ENCODE results near the gene INCENP.
A peak's percentile ranks its signal among the peaks of the same experiment; 100 is the strongest.
"Not testable (repeated sequence)": the region's sequence is repeated elsewhere in the genome, so short reads cannot be mapped to it uniquely, and the experiment has no call there.

Gene INCENP

GRCh38 chr11:62123669-62124185, at the start of gene INCENP:
TSS of gene INCENP (plus strand) at chr11:62124011. CDS start at chr11:62128162, 4,151 bp downstream.
- no CpG with 5 or more reads among the region's 39 CpGs for WGBS (ENCODE audit: insufficient coverage, insufficient read length)
- no peaks in the 10 kb centered on the region for H3K9me3 ChIP-seq (ENCODE audit: control insufficient read depth, insufficient read depth, low read length)
- peaks cover 9% of the 10 kb centered on the region for H3K36me3 ChIP-seq (ENCODE audit: control insufficient read depth, insufficient read depth, low read length)
- peak; percentile 90 for DNase-seq (ENCODE audit: low read depth, low spot score)
- H3K4me3 ChIP-seq (ENCODE audit: low read length) = peak within 1 kb of the TSS; percentile 99
- H3K4me1 ChIP-seq (ENCODE audit: control insufficient read depth, insufficient read depth, low read length) = peaks cover 4% of the 10 kb centered on the region; the same call in 1 of the 2 replicates
- H3K27ac ChIP-seq (ENCODE audit: low read length) = no peak within 1 kb of the TSS
- no peaks in the 10 kb centered on the region for H3K27me3 ChIP-seq (ENCODE audit: control insufficient read depth, insufficient read depth, low read length)

GRCh38 chr11:62075438-62075837, 48.4 kb upstream of the INCENP start:
- no CpG with 5 or more reads among the region's 2 CpGs for WGBS (ENCODE audit: insufficient coverage, insufficient read length)
- H3K4me3 ChIP-seq (ENCODE audit: low read length) = no peak overlapping the region
- H3K27ac ChIP-seq (ENCODE audit: low read length) = no peak overlapping the region
- no peaks in the 10 kb centered on the region for H3K9me3 ChIP-seq (ENCODE audit: control insufficient read depth, insufficient read depth, low read length)
- H3K4me1 ChIP-seq (ENCODE audit: control insufficient read depth, insufficient read depth, low read length) = no peaks in the 10 kb centered on the region
- H3K27me3 ChIP-seq (ENCODE audit: control insufficient read depth, insufficient read depth, low read length) = no peaks in the 10 kb centered on the region
- H3K36me3 ChIP-seq (ENCODE audit: control insufficient read depth, insufficient read depth, low read length) = no peaks in the 10 kb centered on the region
- DNase-seq (ENCODE audit: low read depth, low spot score) = no peak

- no peaks in the 10 kb centered on the region for H3K9me3 ChIP-seq (ENCODE audit: control insufficient read depth, insufficient read depth, low read length)
- H3K27ac ChIP-seq (ENCODE audit: low read length) = no peak overlapping the region
- H3K4me1 ChIP-seq (ENCODE audit: control insufficient read depth, insufficient read depth, low read length) = peaks cover 1% of the 10 kb centered on the region; the same call in 1 of the 2 replicates
- no peaks in the 10 kb centered on the region for H3K27me3 ChIP-seq (ENCODE audit: control insufficient read depth, insufficient read depth, low read length)
- no peak overlapping the region for H3K4me3 ChIP-seq (ENCODE audit: low read length)
- H3K36me3 ChIP-seq (ENCODE audit: control insufficient read depth, insufficient read depth, low read length) = no peaks in the 10 kb centered on the region
- no CpG with 5 or more reads among the region's 3 CpGs for WGBS (ENCODE audit: insufficient coverage, insufficient read length)
- DNase-seq (ENCODE audit: low read depth, low spot score) = no peak
These were observed 46.7 kb upstream of the INCENP start for GRCh38 chr11:62077132-62077531.

GRCh38 chr11:62081378-62082291, 42.2 kb upstream of the INCENP start:
- WGBS (ENCODE audit: insufficient coverage, insufficient read length) = no CpG with 5 or more reads among the region's 16 CpGs
- no peaks in the 10 kb centered on the region for H3K27me3 ChIP-seq (ENCODE audit: control insufficient read depth, insufficient read depth, low read length)
- H3K4me1 ChIP-seq (ENCODE audit: control insufficient read depth, insufficient read depth, low read length) = peaks cover 1% of the 10 kb centered on the region; the same call in 1 of the 2 replicates
- H3K9me3 ChIP-seq (ENCODE audit: control insufficient read depth, insufficient read depth, low read length) = no peaks in the 10 kb centered on the region
- no peaks in the 10 kb centered on the region for H3K36me3 ChIP-seq (ENCODE audit: control insufficient read depth, insufficient read depth, low read length)
- H3K27ac ChIP-seq (ENCODE audit: low read length) = no peak overlapping the region
- H3K4me3 ChIP-seq (ENCODE audit: low read length) = no peak overlapping the region
- DNase-seq (ENCODE audit: low read depth, low spot score) = peak; percentile 33

GRCh38 chr11:62082292-62082657, 41.5 kb upstream of the INCENP start:
- Histone ChIP-seq H3K27ac (ENCODE audit: low read length) (no peak overlapping the region), H3K4me1 (ENCODE audit: control insufficient read depth, insufficient read depth, low read length) (peaks cover 1% of the 10 kb centered on the region; the same call in 1 of the 2 replicates), H3K27me3 (ENCODE audit: control insufficient read depth, insufficient read depth, low read length) (no peaks in the 10 kb centered on the region), H3K4me3 (ENCODE audit: low read length) (no peak overlapping the region), H3K36me3 (ENCODE audit: control insufficient read depth, insufficient read depth, low read length) (no peaks in the 10 kb centered on the region), H3K9me3 (ENCODE audit: control insufficient read depth, insufficient read depth, low read length) (no peaks in the 10 kb centered on the region)
- DNase-seq (ENCODE audit: low read depth, low spot score) = no peak
- WGBS (ENCODE audit: insufficient coverage, insufficient read length) = 100% methylated on average over 2 of the region's 7 CpGs

GRCh38 chr11:62084801-62085200, 39.0 kb upstream of the INCENP start:
- not testable (repeated sequence) for H3K4me1 ChIP-seq (ENCODE audit: control insufficient read depth, insufficient read depth, low read length); DNase-seq (ENCODE audit: low read depth, low spot score); H3K36me3 ChIP-seq (ENCODE audit: control insufficient read depth, insufficient read depth, low read length); H3K27me3 ChIP-seq (ENCODE audit: control insufficient read depth, insufficient read depth, low read length); H3K9me3 ChIP-seq (ENCODE audit: control insufficient read depth, insufficient read depth, low read length); H3K27ac ChIP-seq (ENCODE audit: low read length); H3K4me3 ChIP-seq (ENCODE audit: low read length)
- no CpG with 5 or more reads among the region's 6 CpGs for WGBS (ENCODE audit: insufficient coverage, insufficient read length)

- DNase-seq (ENCODE audit: low read depth, low spot score) = no peak
- Histone ChIP-seq H3K4me1 (ENCODE audit: control insufficient read depth, insufficient read depth, low read length) (no peaks in the 10 kb centered on the region), H3K9me3 (ENCODE audit: control insufficient read depth, insufficient read depth, low read length) (peaks cover 2% of the 10 kb centered on the region), H3K36me3 (ENCODE audit: control insufficient read depth, insufficient read depth, low read length) (no peaks in the 10 kb centered on the region), H3K27ac (ENCODE audit: low read length) (no peak overlapping the region), H3K4me3 (ENCODE audit: low read length) (no peak overlapping the region), H3K27me3 (ENCODE audit: control insufficient read depth, insufficient read depth, low read length) (no peaks in the 10 kb centered on the region)
- WGBS (ENCODE audit: insufficient coverage, insufficient read length) = no CpG with 5 or more reads among the region's 1 CpG
These were observed 36.1 kb upstream of the INCENP start for GRCh38 chr11:62087694-62088093.

GRCh38 chr11:62088331-62088933, 35.4 kb upstream of the INCENP start:
- Histone ChIP-seq H3K4me3 (ENCODE audit: low read length) (no peak overlapping the region), H3K4me1 (ENCODE audit: control insufficient read depth, insufficient read depth, low read length) (no peaks in the 10 kb centered on the region), H3K27ac (ENCODE audit: low read length) (no peak overlapping the region), H3K9me3 (ENCODE audit: control insufficient read depth, insufficient read depth, low read length) (peaks cover 2% of the 10 kb centered on the region), H3K36me3 (ENCODE audit: control insufficient read depth, insufficient read depth, low read length) (no peaks in the 10 kb centered on the region), H3K27me3 (ENCODE audit: control insufficient read depth, insufficient read depth, low read length) (no peaks in the 10 kb centered on the region)
- no peak for DNase-seq (ENCODE audit: low read depth, low spot score)
- no CpG with 5 or more reads among the region's 1 CpG for WGBS (ENCODE audit: insufficient coverage, insufficient read length)

GRCh38 chr11:62103141-62103540, 20.7 kb upstream of the INCENP start:
- H3K27ac ChIP-seq (ENCODE audit: low read length) = no peak overlapping the region
- H3K4me1 ChIP-seq (ENCODE audit: control insufficient read depth, insufficient read depth, low read length) = no peaks in the 10 kb centered on the region
- DNase-seq (ENCODE audit: low read depth, low spot score) = no peak
- no peaks in the 10 kb centered on the region for H3K27me3 ChIP-seq (ENCODE audit: control insufficient read depth, insufficient read depth, low read length)
- no peak overlapping the region for H3K4me3 ChIP-seq (ENCODE audit: low read length)
- H3K9me3 ChIP-seq (ENCODE audit: control insufficient read depth, insufficient read depth, low read length) = no peaks in the 10 kb centered on the region
- no peaks in the 10 kb centered on the region for H3K36me3 ChIP-seq (ENCODE audit: control insufficient read depth, insufficient read depth, low read length)

- DNase-seq (ENCODE audit: low read depth, low spot score) = no peak
- H3K27me3 ChIP-seq (ENCODE audit: control insufficient read depth, insufficient read depth, low read length) = no peaks in the 10 kb centered on the region
- H3K9me3 ChIP-seq (ENCODE audit: control insufficient read depth, insufficient read depth, low read length) = no peaks in the 10 kb centered on the region
- no CpG with 5 or more reads among the region's 3 CpGs for WGBS (ENCODE audit: insufficient coverage, insufficient read length)
- no peak overlapping the region for H3K4me3 ChIP-seq (ENCODE audit: low read length)
- H3K4me1 ChIP-seq (ENCODE audit: control insufficient read depth, insufficient read depth, low read length) = no peaks in the 10 kb centered on the region
- no peaks in the 10 kb centered on the region for H3K36me3 ChIP-seq (ENCODE audit: control insufficient read depth, insufficient read depth, low read length)
- H3K27ac ChIP-seq (ENCODE audit: low read length) = no peak overlapping the region
These were observed 19.8 kb upstream of the INCENP start for GRCh38 chr11:62103986-62104385.
